ENCODE measurements around the gene VCP.

The VCP gene

DNA sequence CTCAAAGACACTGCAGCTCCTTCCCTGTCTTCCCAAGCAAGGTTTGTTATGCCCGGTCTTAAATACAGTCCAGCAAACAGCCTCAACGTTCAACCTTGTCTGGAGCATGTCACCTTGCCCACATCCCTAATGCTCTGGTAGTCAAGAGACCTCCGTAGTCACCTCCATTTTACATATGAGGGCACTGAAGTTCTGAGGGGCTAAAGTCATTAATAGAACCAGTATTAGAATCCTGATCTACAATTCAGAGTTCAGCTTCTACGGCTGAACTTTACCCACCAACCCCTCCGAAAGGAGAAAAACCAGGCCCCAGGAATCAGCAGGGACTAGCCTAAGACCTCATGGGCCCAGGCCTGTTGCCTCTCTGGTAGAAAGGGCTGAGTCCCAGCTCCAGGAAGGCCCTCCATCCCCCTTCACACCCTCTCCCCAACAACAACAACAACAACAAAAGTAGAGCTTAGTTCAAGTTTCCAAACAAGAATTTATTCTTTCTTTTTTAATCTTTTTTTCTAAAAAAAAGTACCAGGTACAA lies 31.3 kb upstream of the VCP start:
- DNase-seq (ENCODE audit: low spot score) = no peak

DNA sequence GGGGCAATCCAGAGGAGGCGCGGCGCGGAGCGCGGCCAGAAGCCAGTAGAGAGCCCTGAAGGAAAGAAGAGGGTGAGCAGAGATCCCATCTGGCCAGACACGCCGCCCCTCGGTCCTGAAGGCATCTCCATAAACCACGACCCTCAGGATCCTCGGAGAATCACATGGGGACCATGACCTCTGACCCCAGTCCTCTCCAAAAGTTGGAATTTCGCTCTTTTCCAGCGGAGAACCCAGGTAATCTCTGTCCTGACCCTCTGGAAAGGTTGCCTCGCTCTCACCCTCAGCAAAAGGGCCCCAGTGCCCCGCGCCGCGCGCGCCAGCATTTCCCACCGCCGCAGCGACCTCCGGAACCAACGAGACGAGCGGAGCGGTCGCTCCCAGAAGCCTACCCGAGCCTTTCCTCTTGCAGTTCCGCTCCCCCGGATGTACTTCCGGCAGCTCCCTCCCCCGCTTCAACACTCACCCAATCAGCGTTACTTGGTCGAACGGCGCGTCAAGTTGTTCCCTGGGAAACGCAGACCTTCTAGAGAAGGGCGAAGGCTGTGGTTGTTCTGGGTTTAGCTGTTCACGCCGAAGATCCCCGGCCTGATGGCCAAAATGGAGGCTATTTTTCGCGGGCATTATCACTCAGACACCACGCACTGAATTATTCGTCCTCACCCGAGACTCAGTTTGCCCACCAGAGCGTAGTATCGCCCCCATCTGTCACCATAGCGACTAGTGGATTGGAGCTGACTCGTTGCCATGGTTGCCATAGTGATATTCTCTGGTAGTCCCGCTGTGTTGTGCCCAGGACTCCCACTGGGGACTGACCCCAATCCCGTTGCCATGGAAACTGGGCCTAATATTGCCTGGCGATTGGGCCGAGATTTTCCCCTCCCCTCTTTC lies 30.6 kb upstream of the VCP start, which contains the start of gene STOML2:
Gene STOML2 (minus strand): TSS at position 363 of the 891 bp plus-strand sequence. CDS start 37 bp downstream, at position 326.
- peak; percentile 93 for DNase-seq (ENCODE audit: low spot score)

DNA sequence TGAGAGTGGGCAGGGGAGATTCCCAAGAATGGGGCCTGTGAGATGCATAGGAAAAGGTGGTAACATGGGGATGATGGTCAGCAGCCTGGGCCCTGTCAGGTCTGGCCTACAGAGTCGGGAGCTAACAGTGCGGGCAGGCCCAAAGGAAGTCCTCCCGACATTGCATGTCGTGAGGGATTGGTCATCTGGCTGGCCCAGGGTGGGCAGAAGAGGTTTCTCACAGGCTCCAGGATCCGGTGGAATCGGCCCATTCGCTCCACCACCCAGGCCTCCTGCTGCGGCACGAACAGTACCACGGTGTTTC lies 30.0 kb upstream of the VCP start:
- no peak for DNase-seq (ENCODE audit: low spot score)

DNA sequence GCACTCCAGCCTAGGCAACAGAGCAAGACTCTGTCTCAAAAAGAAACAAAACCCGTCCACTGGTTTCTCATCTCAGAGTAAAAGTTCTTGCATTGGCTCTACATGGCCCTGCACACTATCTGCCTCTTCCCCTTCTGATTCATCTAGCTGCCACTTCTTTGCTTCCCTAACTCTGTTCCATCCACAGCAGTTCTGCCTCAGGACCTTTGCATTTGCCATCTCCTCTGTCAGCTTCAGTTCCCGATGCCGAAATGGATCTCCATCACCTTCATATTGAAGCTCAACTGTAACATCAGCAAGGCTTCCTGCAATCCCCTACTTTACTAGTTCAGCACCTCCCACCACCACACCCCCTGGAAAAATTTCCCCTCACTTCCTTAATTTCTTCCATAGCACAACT lies 25.1 kb upstream of the VCP start:
- no peak for DNase-seq (ENCODE audit: low spot score)

DNA sequence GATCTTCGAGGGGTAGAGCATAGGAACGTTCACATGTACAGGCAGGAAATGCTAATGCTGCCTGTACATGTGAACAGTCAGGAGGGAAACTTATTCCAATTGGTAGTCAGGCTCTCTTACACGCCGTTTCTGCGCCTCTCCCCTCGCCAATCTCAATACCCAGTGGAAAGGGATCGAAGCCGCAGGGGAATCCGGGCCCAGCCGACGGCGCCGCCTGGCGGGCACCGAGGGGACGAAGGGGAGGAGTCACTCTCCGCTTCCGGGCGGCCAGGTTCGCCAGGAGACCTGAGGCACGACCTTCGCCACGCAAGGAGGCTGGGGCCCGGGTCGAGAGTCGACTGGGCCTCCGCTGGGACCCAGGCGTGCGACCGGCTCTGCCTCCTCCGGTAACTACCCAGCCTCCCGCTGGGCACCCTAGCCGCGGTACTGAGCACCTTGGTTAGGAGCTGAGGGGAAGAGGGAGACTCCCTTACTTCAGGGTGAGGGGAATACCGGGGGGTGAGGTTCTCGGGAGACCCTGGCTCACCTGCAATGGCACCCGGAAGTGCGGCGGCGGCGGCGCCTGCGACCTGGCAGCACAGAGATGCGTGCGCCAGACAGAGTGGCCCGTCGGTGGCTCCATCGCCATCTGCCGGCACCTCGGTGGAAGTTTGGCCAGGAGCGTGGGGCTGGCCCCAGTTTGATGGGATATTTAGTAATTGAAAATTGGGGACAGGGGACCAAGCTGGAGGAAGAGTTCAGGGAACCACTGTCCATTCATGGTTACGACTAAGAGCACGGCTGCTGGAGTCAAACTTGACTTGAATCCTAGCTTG lies 23.8 kb upstream of the VCP start, which contains the start of gene PIGO:
Gene PIGO (minus strand): TSS at position 557 of the 815 bp plus-strand sequence. CDS start 1,026 bp downstream, outside the sequence.
- peak; percentile 89 for DNase-seq (ENCODE audit: low spot score)

DNA sequence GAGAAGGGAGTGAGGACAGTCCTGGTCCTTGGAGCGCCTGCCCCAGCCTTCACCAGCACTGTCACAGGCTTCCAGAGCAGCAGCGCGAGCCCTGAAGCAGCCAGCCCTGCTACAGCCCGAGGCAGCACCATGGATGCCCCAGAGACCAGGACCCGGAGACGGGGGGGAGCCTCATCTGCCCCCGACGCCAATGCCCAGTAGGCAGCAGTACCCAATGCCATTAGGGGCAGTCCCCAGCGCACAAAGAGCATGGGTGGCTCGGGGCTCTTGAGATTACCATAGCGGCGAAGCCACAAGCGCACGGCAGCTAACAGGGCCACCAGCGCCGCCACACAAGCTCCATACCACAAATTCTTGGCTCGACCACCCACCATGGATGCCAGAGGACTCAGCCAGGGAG lies 19.1 kb upstream of the VCP start:
- no peak for DNase-seq (ENCODE audit: low spot score)

DNA sequence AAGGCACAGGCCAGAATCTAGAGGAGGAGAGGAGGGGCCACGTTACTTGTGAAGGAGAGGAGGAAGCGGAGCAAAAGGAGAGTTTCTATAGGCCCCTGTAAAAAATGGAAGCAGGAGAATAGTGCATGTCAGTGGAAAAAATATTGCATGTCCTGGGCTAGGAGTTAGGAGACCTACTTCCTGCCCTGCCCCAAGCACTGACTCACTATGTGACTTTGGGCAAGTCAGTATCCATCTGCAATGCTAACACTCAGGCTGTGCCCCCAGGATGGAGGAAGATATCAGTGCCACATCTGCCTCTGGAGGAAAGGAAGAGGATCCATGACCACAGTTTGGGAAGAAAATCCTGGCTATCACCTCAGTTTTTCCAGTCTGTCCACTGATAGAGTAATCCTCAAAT lies 17.0 kb upstream of the VCP start:
- no peak for DNase-seq (ENCODE audit: low spot score)

DNA sequence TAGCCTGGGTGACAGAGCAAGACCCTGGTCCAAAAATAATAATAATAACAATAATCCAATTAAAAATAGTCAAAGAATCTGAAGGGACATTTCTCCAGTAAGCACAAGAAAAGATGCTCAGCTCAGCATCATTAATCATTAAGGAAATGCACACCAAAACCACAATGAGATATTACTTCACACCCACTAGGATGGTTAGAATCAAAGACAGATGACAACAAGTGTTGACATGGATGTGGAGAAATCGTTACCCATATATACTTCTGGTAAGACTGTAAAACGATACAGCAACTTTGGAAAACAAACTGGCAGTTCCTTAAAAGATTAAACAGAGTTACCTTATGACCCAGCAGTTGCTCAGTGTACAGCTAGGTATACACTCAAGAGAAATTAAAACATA lies 12.7 kb upstream of the VCP start:
- no peak for DNase-seq (ENCODE audit: low spot score)

DNA sequence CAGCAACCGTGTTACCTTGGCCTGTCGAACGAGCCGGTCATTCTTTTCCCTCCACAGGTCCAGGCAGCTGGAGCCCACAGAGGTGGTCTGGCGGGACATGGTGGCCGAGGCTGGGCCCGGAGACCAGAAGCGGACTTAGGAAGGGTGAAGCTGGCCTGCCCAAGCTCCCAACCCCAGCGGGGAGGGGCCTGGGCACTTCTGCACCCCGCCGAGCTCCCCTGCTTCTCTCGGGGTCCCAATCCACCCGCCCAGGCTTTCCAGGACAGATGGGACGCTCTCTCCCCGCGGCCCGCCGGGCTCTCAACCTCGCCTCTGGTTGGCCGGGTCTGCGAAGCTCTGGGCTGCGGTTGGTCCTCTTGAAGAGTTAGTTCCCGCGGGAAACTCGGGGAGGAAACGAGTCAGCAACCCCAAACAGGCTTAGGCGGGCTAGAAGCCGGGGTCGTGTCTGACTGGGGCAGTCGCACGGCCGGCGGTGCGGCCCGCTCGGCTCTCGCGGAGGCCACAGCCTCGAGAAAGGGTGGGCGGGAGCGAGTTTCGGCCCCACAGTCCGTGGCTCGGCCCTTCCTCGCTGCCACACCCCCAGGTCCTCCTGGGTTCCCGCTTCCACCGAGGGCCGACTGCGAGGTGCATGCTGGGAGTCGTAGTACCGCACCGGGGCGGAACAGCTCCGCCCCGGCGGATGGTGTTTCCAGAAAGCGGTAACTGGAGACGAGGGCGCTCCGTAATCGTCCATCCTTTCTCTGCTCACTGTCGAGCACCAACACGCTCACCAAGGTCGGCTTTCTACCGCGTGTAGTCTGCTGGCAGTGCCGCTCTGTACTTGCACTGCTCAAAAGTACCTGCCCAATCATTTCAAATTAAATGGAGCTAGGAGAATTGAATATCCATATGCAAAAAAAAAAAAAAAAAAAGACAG lies 7.3 kb upstream of the VCP start, which contains the start of gene FANCG:
Gene FANCG (minus strand): TSS at position 517 of the 916 bp plus-strand sequence. CDS start 418 bp downstream, at position 99.
- DNase-seq (ENCODE audit: low spot score) = peak; percentile 79

DNA sequence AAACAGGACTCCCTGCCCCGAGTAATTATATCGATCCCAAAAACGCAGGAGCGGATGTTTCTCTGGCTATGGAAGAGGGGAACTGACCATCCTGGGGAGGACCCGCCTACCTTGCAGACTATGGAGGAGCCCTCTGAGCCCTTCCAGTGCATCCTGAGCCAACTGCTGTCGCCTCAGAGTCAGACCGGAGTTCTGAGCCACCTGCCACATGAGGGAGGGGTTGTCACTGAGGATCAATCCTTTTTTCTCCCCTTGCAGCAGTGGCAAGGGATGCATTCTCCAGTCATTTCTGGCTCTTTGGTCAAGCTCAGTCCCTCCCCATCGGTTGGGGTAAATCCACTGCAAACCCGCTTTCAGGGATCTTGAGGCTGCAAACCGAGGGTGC lies 6.6 kb upstream of the VCP start:
- no peak for DNase-seq (ENCODE audit: low spot score)

DNA sequence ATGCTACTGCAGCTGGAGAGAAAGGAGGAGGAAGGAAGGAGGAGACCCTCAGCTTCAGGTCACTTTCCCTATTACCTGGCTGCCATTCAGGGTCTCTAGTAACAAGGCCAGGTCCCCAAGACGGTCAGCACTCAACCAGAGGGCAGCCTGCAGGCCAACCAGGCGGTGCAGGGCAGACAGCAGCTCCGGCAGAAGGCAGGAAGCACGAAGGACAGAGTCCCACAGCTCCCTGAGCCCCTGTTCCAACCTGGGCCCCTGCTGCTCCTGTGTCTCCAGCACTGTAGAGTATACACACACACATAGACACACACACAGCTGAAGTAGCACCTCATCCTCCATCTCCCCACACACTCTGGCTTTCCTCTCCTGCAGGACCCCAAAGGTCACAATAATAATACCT lies 5.6 kb upstream of the VCP start:
- DNase-seq (ENCODE audit: low spot score) = no peak

DNA sequence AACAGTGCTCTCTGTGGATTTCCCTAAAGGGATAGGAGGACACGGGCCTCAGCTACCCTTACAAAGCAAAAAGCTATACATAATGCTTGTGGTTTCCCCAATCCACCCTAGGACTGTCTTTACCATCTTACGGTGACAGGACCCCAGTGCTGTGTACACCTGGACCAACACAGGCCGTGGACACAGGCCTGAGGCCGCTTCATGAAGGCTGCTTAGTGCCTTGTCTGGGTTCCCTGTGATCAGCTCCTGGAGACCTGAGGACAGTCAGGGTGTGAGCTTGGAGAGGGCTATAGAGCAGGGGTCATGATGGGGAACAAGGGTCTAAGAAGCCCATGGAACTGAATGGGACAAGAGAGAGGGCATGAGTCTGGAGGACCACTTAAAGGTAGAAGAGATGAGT lies 4.4 kb upstream of the VCP start:
- no peak for DNase-seq (ENCODE audit: low spot score)

DNA sequence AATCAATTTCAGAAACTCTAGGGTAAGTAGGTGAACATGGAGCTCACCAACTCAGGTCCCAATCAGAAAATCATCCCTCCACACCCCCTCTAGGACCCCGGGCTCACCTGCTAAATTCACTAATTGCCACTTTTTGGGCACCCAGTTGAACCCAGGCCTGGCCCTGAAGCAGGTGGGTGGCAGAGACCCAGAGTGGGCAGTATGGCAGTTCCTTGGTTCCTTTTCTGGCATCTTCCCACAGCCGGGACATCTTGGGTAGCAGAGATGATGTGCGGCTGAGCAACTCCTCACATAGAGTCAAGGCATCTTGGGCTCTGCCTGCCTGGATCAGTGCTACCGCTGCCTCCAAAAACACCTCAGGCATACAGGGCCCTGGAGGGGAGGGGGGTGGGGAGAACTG lies 2.9 kb upstream of the VCP start:
- no peak for DNase-seq (ENCODE audit: low spot score)

DNA sequence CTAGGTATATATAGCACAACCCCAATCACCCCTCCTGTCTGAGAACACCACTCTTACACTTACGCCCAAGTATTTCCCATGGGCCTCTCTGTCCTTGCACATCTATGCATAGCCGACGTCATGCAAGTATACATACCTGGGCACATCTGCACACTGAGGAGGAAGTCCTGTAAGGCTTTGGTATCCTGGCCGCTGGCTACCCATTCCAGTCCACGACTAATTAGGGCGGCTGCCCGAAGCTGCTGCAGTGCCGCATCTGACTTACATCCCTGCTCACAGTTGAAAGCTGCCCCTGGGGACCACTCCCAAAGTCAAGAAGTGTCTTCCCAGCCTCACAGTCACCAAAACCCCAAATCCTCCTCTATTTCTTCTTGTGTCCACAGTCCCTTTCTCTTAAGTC lies 2.4 kb upstream of the VCP start:
- no peak for DNase-seq (ENCODE audit: low spot score)

DNA sequence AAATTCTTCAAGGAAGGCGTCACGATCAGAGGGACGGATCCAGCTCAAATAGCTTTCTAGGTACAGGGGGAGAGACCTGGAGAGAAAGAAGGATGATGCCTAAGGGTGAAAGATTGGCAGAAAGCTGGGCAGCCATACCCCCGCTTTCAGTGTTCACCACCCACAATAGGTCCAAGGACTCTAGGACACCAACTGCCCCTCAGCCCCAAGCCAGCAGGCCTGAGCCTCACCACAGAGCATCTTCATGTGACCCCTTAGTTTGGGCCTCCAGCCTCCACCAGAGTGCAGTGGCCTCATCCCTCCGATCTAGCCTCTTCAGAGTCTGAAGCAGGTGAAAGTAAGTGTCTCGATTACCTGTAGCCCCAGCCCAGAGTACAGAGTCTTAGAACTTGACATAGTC lies 1.7 kb upstream of the VCP start:
- no peak for DNase-seq (ENCODE audit: low spot score)

DNA sequence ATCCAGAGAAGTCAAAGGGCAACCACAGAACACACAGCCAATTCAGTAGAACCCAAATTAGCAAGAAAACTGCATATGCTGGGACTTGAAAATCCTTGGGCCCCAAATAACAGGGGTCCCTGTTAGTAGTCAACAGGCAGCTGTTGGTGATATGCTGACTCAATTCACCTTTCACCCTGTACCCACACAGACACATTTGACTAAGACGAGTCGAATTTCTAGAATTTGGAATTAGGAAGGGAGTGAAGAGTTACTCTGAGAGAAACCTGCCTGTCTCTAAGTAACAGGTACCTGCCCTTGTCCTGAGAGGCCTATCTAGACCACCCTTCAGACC lies 821 bp upstream of the VCP start:
- DNase-seq (ENCODE audit: low spot score) = no peak

DNA sequence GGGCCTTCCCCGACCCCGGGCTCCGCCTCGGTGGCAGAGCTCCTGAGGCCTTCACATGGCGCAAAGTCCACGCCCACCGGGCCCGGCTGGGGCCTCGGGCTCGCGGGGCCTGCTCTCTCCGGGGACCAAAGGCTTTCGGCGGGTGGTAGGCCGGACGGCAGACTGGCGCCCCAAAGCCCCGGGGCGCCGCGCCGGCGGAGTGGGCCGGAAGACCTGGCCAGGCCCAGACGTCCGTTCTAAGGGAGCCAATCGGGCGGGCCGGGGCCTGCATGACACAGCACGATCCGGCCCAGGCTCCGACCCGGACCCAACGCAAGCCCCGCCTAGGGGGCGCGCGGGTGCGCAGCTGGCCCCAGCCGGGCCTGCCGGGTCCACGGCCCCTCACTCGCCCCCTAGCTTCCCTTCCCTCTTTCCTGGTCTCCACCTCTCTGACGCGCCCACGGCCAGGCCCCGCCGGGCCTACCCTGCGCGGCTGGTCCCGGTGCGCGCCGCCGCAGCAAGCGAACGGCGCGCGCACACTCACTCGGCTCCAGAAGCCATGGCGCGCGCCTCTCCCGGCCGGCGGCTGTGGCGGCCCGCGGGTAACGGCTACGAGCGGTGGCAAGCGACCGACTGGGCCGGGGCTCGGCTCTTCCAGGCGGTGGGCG lies 488 bp downstream of the VCP start:
- DNase-seq (ENCODE audit: low spot score) = peak; percentile 61

DNA sequence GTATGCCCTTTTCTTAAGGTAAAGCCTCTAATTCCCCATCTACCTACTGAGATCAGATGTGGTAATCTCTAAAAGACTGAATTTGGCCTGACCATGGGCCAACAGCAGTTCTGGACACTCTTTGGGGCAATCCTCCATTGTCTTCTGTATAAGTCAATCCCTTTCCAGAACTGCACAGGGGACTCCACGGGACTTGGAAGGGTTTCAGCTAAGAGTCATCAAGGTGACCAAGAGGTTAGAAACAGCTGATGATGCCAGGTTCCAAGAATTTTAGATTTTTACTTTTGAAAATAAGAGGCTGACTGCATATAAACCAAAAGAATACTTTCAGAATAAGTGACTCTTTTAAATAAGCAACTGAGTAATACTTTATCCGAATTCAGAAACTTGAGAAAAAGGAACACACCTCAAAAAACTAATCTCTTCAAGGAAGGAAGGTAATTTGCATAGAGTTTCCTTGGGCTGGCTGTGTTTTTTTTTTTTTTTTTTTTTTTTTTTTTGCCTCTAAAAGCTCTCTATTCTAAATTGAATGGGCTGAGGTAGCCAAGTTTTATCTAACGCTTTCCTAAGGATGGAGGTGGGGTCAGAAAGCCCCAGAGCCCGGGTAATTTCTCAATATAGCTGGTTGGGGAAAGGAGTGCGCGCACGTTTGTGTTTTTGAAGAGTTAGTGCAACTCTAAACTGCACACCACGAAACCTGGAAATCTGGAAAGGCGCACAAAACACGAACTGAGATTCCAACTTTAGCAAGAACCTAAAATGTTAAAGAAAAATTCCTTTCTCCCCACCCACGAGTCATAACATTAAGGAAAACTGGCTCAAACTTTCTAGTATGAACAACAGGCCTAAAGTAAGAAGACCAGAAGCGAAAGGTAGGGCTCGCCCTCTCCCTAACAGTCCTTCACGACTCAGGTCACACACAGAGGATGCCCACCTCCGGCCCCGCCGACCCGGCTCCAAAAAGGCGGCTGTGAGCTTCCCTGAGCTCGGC lies 1.3 kb downstream of the VCP start:
- no peak for DNase-seq (ENCODE audit: low spot score)

DNA sequence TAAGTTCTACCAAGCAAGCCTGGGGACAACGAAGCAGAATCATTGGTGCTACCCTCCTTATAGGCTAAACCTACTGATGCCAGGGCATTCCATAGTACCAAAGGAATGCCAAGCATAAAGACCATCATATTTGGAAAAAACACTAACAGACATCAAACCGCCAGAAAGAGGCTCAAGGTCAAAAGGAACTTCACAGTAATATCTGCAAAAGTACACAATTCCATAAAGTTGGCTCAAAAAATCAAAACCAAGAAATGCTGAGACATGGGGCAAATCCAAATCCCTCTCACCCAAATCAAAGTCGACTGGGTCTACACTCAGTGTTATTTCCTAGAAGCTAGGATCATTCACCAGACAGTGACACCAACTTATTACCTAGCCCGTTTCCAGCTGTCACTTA lies 3.4 kb downstream of the VCP start:
- DNase-seq (ENCODE audit: low spot score) = no peak

DNA sequence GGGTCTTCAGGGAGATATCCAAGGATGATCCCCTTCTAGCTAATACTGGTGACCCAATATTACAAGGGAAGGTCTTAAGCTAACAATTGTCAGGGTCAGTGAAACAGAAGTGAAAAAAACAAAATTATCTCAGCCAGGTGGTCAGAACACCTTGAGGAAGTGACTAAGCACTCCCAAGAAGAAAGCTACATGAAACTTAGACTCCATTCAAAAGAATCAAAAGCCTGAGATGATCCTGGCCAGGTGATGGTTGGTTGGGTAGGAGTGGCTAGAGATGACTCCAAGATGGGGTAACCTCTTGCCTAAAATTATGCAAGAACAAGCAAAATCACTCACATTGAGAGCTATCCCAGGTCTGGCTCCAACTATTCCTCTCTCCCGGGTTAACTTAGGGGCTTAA lies 5.4 kb downstream of the VCP start:
- no peak for DNase-seq (ENCODE audit: low spot score)
